ENCODE measurements around the gene MINAR2. TPM values are rescaled to one million over a fixed set of nuclear protein-coding genes. Genes with fewer than 3 reads are reported as not detected.

MINAR2 gene
- total and polyA plus RNA-seq, 2 donors (not counting 1 experiment from before 2014, with no cell fraction given), result not detected

- no peaks in the 10 kb centered on the region for H3K4me1 Mint-ChIP-seq
These were observed 56.8 kb downstream of the MINAR2 start for GRCh38 chr5:129804705-129805104.

More at GRCh38 chr5:129804705-129805104, 56.8 kb downstream of the MINAR2 start:
- ATAC-seq (ENCODE audit: low read depth) (no peak), DNase-seq (no peak)
- Histone ChIP-seq H3K9ac (ENCODE audit: low read length) (no peak overlapping the region), H3K36me3 (replicated peaks in 1 of 2; ENCODE audit: control extremely low read depth in 1 of 2, control insufficient read depth in 1 of 2, extremely low read depth in 1 of 2, insufficient read depth in 2 of 2, low read length in 1 of 2) (no peaks in the 10 kb centered on the region), H3K4me3 (ENCODE audit: control extremely low read depth in 1 of 5, extremely low read depth in 1 of 5, insufficient read depth in 1 of 5, low read depth in 2 of 5, low read length in 4 of 5) (no peak overlapping the region), H2AFZ (ENCODE audit: insufficient read depth, low read depth, low read length, poor library complexity, severe bottlenecking) (no peak overlapping the region), H3K4me1 (ENCODE audit: control insufficient read depth in 2 of 2, insufficient read depth in 2 of 2, low read length in 2 of 2) (no peaks in the 10 kb centered on the region), H3K79me2 (ENCODE audit: control insufficient read depth, insufficient read depth, low read length) (no peaks in the 10 kb centered on the region), H4K20me1 (ENCODE audit: control insufficient read depth, insufficient read depth, low read length, poor library complexity, severe bottlenecking) (no peaks in the 10 kb centered on the region), H3K4me2 (replicated peaks; ENCODE audit: low read depth, low read length, poor library complexity, severe bottlenecking) (no peak overlapping the region), H3K27ac (ENCODE audit: low read length in 2 of 2) (no peak overlapping the region), H3K9me3 (ENCODE audit: control extremely low read depth in 1 of 3, control insufficient read depth in 2 of 3, insufficient read depth in 1 of 3, low read length in 2 of 3) (peaks cover 0 to 8% (median 0%) of the 10 kb centered on the region in 3 donors), H3K27me3 (replicated peaks in 1 of 4; ENCODE audit: control extremely low read depth in 1 of 4, control insufficient read depth in 3 of 4, insufficient read depth in 4 of 4, low read length in 3 of 4) (no peaks in the 10 kb centered on the region)
- H3K9me3 Mint-ChIP-seq (ENCODE audit: insufficient read depth), result no peaks in the 10 kb centered on the region
- 70% methylated on average over 6 of the region's 7 CpGs for WGBS (ENCODE audit: insufficient coverage)
- H3K4me3 Mint-ChIP-seq, result no peak overlapping the region
- ChIA-PET POLR2A (no interaction called here), CTCF (no interaction called here)
- H3K27ac Mint-ChIP-seq, result no peak overlapping the region
- TF ChIP-seq CTCF (IDR thresholded peaks at IDR 0.05) (no peak), EZH2 (IDR thresholded peaks at IDR 0.05; ENCODE audit: borderline replicate concordance, insufficient read depth, low read depth, low read length, poor library complexity, severe bottlenecking) (no peak)
- no peaks in the 10 kb centered on the region for H3K27me3 Mint-ChIP-seq
- intact Hi-C loops (cut with micrococcal nuclease), result no loop called here
